Limb (tissue), 2 donors: Measurements from ENCODE around the gene SPRY4.
"Not testable (repeated sequence)": the region's sequence is repeated elsewhere in the genome, so short reads cannot be mapped to it uniquely, and the experiment has no call there.

ENCODE experiments used
- DNase-seq, 2 donors: peaks; one replicate each; pipeline ENCODE4 v3.0.0-alpha.2; 2016; ENCODE audit errors: extremely low spot score in 2 of 2

Gene SPRY4

DNA sequence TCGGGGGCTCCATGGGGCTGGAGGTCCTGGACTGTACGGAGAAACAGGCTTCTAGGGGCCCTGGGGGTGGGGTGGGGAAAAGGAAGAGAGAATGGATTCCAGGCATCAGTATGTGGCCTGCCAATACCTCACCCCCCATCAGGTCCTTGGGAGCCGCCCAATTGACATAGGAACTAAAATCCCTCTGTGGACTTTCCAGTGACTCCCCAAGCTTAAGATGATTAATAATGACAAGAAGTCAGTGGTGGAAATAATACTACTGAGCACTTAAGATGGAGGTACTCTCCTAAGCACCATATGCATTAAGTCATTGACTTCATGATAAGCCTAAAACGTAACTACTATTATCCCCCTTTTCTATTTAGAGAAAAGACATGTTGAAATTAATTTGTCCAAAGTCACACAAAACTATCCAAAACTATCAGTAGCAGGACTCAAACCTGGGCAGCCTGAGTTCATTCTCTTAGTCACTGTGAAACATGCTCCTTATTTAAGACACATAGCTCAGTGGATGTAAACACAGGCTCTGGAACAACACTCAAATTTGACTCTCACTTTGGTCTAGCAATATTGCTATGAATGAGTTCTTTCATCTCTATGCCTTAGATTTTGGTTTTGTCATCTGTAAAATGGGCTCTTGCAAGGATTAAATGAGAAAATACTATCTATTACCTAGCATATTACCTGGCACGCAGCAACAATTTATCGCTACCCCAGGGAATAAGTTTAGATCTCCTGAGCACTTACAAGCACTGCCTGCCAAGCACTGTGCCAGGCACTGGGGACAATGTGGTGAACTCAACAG lies 9.5 kb downstream of the SPRY4 start:
- DNase-seq = no peak

DNA sequence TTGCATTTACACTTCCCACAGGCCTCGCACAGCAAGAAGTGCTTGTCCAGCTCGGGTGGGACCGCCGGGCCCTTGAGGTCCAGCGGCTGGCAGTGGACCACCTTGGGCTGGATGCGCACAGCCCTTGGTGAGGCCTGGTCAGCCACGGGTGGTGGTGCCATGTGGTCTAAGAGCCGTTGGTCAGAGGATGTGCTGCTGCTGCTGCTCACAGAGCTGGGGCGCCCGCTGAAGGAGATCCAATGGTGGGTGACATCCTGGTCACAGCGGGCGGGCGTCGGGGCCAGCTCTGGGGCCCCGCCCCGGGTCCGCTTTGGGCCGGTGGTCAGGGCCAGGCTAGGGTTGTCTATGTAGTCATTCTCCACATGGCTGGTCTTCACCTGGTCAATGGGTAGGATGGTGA lies 10.2 kb downstream of the SPRY4 start:
- DNase-seq = no peak

DNA sequence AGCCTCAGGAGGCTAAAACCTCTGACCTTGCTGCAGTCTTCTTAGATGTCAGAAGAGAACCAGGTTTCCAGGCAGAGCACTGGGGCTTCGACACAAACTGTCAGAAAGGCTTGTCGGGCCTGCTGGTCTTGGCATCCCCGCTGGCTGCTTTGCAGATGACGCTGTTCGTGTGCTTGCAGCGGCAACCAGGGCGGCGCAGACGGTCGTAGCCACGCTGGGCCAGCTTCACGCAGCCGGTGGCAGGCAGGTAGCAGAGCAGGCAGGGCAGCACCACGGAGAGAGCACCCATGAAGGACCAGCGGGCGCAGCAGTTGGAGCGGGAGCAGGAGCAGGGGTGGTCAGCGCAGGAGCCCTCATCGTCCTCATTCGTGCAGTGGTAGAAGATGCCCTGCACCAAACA lies 10.7 kb downstream of the SPRY4 start:
- no peak for DNase-seq

DNA sequence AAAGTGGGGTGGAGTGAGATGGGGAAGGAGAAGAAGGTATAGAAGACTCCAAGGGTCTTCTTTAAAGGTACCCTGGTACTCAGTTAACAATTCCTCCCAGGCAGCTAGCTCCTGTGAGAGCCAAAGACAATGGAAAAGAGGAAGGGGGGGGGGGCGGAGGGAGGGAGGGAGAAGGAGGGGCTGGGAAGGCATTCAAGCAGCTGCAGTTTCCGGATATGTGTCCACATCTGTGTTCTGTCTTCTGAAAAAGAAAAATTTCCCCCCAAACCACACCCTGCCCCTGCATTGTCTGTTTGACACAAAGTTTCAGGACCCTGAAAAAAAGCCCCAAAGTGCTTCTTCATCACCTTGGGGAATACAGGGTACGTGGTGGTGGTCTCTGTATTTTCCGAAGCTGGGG lies 11.1 kb downstream of the SPRY4 start:
- DNase-seq = no peak

DNA sequence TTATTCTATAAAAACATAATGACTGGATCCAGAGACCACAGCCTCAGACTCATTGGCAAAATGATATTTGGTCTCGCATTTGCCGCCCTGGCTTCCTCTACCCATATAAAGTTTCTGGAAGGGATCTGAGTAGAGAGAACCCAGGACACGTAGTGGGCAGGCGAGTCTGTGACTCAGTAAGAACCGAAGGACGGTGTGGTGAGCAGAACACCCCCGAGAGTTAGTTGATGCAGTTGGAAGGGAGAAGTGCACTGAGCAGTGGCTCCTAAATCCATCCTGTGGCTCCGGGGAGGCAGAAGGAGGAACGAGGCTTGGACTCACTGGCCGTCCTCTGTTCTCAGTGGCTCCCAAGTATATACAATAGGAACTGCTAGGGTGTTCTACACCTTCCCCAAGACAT lies 11.5 kb downstream of the SPRY4 start:
- DNase-seq = no peak

GRCh38 chr5:142312399-142312798 lies 12.4 kb downstream of the SPRY4 start:
- DNase-seq = no peak

DNA sequence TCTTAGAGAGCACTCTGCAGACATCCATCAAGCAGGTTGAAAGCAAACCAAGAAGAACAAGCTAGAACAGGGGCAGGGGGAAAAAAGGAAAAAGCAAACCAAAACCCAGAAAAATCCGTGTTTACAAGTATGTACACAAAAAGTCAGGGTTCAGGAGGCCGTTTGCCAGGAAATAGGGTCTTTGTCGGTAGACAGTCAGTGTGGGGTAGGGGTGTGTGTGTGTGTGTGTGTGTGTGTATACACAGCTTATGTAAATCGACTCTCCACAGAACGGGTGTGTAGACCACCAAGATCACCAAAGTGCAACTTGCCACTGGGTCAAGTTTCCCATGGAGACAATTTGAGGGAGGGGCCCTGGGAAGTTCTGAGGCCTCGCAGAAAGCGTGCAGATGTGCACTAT lies 13.1 kb downstream of the SPRY4 start:
- no peak for DNase-seq

DNA sequence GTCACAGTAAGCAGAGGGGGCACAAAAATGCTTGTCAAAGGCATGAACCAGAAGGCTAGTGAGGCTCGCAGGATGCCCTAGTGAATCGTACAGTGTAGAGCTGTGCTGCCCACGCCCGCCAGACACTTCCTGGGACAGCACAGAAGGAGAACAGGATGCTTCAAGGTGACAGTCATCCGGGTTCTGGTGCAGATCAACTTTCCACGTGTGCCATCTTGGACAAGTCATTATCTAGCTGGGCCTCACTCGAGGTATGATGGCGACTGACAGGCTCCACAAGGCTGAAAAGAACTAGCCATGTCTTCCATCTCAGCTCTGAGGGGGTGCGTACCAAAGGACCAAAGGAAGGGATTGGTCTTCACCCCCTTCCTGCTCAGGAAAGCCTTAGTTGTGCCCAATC lies 14.0 kb downstream of the SPRY4 start:
- DNase-seq = no peak

DNA sequence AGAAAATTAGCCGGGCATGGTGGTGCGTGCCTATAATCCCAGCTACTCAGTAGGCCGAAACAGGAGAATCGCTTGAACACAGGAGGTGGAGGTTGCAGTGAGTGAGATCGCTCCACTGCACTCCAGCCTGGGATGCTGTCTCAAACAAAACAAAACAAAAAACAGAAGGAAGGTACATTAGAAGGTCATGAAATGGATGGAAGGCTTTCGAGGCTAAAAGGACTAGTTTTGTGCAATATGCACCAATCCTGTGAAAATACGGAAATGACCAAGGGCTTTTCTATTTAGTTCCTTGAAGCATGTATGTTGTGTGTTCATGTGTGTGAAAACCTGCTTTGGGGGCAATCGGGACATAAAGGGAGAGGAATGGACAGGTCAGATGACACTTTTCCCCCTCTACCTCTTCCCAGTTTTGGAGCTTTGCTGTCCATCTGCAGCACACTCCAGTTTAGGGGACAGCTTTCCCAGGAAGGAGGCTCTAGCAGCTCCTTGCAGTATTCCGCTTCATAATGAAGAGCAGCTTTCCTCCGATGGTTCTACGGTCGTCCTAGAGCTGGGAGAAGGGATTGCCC lies 15.0 kb downstream of the SPRY4 start:
- DNase-seq = no peak

- no peak for DNase-seq
Measured at GRCh38 chr5:142308358-142308757, 16.5 kb downstream of the SPRY4 start.

- DNase-seq = no peak
Measured at GRCh38 chr5:142307146-142307890, 17.5 kb downstream of the SPRY4 start.

- DNase-seq = no peak
Measured at GRCh38 chr5:142306077-142306502, 18.7 kb downstream of the SPRY4 start.

DNA sequence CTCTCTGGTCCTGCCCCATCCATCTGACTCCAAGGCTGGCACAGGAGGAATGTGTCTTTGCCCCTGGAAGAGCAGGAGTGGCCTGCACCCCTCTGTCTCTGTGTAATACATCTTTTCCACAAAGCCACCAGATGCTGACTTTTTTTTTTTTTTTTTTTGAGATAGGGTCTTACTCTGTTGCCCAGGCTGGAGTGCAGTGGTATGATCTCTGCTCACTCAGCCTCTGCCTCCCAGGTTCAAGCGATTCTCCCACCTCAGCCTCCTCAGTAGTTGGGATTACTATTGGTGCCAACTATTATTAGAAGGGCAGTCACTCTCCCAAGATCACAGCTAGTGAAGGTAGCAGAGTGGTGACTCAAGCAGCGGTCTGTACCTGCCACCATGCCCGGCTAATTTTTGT lies 19.6 kb downstream of the SPRY4 start:
- DNase-seq = no peak

- no peak for DNase-seq
Measured at GRCh38 chr5:142304013-142304701, 20.7 kb downstream of the SPRY4 start.

- no peak for DNase-seq
Measured at GRCh38 chr5:142303565-142303964, 21.3 kb downstream of the SPRY4 start.

GRCh38 chr5:142301540-142301939 lies 23.3 kb downstream of the SPRY4 start:
- no peak for DNase-seq

DNA sequence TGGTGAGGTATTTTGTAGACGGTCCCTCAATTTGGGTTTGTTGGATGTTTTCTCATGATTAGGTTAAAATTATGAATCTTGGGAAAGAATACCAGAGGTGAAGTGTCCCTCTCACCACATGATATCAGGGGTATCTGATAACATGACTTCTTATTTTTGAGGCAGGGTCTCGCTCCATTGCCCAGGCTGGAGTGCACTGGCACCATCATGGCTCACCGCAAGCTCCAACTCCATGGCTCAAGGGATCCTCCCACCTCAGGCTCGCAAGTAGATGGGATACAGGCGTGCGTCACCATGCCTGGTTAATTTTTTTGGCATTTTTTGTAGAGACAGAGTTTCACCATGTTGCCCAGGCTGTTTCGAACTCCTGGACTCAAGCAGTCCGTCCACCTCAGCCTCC lies 24.1 kb downstream of the SPRY4 start:
- DNase-seq = no peak

GRCh38 chr5:142298789-142299188 lies 26.0 kb downstream of the SPRY4 start:
- no peak for DNase-seq

DNA sequence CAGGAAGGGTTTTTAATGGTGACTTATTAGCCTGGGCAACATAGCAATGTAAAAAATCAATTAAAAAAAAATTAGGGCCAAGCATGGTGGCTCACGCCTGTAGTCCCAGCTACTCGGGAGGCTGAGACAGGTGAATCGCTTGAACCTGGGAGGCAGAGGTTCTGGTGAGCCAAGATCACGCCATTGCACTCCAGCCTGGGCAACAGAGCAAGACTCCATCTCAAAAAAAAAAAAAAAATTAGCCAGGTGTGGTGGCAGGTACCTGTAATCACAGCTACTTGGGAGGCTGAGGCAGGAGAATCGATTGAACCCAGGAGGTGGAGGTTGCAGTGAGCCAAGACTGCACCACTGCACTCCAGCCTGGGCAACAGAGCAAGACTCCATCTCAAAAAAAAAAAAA lies 27.0 kb downstream of the SPRY4 start:
- DNase-seq = not testable (repeated sequence)

DNA sequence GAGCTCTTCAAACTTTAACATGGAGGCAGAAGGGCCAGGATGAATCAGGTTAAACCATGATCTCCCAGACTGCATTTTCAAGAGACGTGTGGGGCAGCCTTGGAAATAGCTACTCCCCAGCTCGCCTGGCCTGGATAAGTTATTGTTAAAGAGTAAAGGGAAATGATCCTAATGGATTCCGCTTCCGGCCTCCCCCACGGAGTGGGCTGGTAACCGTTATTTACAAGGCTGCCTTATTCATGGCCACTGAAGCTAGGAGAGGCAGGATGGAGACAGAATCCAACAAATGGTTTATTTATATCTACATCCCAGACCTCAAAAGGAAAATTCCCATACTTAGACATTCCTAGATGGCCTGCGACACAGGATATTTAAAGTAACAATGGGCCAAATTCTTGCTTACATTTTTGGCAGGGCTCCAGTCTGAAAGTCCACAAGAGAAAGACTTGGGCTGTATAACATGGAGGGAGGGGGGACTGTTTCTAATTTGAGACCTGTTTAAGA lies 27.9 kb downstream of the SPRY4 start:
- DNase-seq = peak in 1 of 2 donors; percentile 86

- no peak for DNase-seq
Measured at GRCh38 chr5:142295960-142296860, 28.6 kb downstream of the SPRY4 start.
